Measurements from ENCODE around the gene SEMA3F.

Gene SEMA3F

DNA sequence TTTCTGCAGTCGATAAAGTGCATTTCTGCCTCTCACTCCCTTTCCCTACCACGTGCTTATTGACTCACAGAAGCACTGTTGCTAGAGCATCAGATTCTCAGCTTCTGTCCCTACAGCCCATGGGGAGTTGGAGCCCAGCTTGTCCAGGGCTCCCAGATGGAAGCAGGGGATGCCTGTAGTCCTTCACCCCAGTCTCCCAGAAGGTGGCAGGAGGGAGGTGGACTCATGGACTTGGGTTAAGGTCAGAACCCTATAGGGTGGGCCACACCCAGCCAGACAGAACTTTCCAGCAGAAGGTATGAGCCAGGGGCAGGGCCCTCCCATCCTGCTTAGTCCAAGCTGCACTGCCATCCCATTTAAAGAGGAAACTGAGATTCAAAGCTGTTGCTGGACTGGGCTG is 33.1 kb upstream of the SEMA3F start:
- H3K23ac ChIP-seq (ENCODE audit: low read length in 2 of 2) = no peak overlapping the region
- WGBS = 92% methylated on average over 2 of the region's 2 CpGs
- peak overlapping the region; percentile 11 for H3K9ac ChIP-seq (ENCODE audit: low read length)
- H2AK5ac ChIP-seq (ENCODE audit: low read length, severe bottlenecking) = no peak overlapping the region
- peaks cover 32% of the 10 kb centered on the region for H3K4me1 ChIP-seq (ENCODE audit: control insufficient read depth, insufficient read depth, low read depth, low read length)
- DNase-seq = no peak
- no peak overlapping the region for H2BK5ac ChIP-seq (ENCODE audit: low read depth, low read length, poor library complexity, severe bottlenecking)
- H3K36me3 ChIP-seq (ENCODE audit: control insufficient read depth in 1 of 2, insufficient read depth in 2 of 2, low read depth in 1 of 2, low read length in 2 of 2) = peaks cover 39 to 60% of the 10 kb centered on the region in 2 experiments
- H3K4ac ChIP-seq (ENCODE audit: low read depth in 1 of 2, low read length in 2 of 2) = no peak overlapping the region
- no peak overlapping the region for H3K4me2 ChIP-seq (ENCODE audit: low read length, poor library complexity, severe bottlenecking)
- no peaks in the 10 kb centered on the region for H3K79me1 ChIP-seq (replicated peaks; ENCODE audit: low read length, poor library complexity, severe bottlenecking)
- H2BK12ac ChIP-seq (ENCODE audit: low read length in 2 of 2) = peak overlapping the region in 1 of 2 experiments; percentile 22
- no peak overlapping the region for H3K18ac ChIP-seq (ENCODE audit: low read depth in 1 of 2, low read length in 2 of 2)
- no peak overlapping the region for H3K14ac ChIP-seq (ENCODE audit: low read length in 2 of 2)
- no peak overlapping the region for H2BK15ac ChIP-seq (ENCODE audit: low read depth, poor library complexity, severe bottlenecking)
- H3K27ac ChIP-seq (ENCODE audit: low read length, poor library complexity, severe bottlenecking) = no peak overlapping the region
- H3K27me3 ChIP-seq (ENCODE audit: control insufficient read depth in 1 of 2, insufficient read depth in 1 of 2, low read length in 2 of 2) = peaks cover 0 to 17% of the 10 kb centered on the region in 2 experiments
- H2BK120ac ChIP-seq (ENCODE audit: low read depth, low read length) = no peak overlapping the region
- no peak overlapping the region for H4K91ac ChIP-seq (ENCODE audit: low read length)
- no peak overlapping the region for H3K4me3 ChIP-seq (ENCODE audit: insufficient read depth in 1 of 2, low read depth in 1 of 2, low read length in 2 of 2)
- no peak overlapping the region for H2AFZ ChIP-seq (ENCODE audit: low read depth, low read length)
- no peaks in the 10 kb centered on the region for H3K9me3 ChIP-seq (ENCODE audit: control insufficient read depth, low read length)
- H4K8ac ChIP-seq (ENCODE audit: low read length) = no peak overlapping the region

DNA sequence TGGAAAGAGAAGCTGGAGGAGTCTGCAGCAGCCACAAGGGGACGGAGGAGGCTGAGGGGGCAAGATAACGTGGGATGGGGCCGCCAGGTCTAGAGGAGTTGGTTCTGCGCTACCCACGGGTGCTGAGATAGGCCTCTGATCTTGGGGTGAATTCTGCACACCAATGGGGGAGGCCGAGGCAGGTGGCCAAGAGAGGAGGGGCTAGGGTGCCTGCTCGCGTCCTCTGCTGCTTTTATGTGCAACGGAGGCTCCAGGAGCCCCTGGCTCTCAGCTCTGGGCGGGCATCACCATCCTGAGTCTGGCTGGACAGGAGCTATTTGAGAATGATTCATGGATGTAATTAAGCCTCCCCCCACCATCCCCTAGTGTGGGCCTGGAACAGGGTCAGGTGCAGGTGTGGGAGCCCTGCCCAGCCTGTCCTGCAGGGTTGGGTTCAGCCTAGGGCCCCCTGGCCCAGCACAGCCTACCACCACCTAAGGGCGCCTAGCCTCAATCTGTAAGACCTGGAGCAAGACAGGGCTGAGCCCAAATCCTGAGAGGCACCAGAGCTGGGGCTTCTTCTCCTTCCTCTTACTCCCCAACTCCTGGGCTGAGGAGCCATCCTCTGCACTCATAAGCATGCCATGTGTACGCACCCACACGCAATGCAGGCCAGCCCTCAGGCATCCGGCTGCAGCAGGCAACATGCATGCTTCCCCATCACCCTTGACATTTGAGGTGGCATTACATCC is 32.3 kb upstream of the SEMA3F start:
- no peak overlapping the region for H2BK120ac ChIP-seq (ENCODE audit: low read depth, low read length)
- no peak overlapping the region for H3K23ac ChIP-seq (ENCODE audit: low read length in 2 of 2)
- H4K8ac ChIP-seq (ENCODE audit: low read length) = no peak overlapping the region
- peak overlapping the region in 1 of 2 experiments; percentile 46 for H3K4ac ChIP-seq (ENCODE audit: low read depth in 1 of 2, low read length in 2 of 2)
- H2BK12ac ChIP-seq (ENCODE audit: low read length in 2 of 2) = peak overlapping the region in 1 of 2 experiments; percentile 11
- H3K9me3 ChIP-seq (ENCODE audit: control insufficient read depth, low read length) = no peaks in the 10 kb centered on the region
- no peaks in the 10 kb centered on the region for H3K79me1 ChIP-seq (replicated peaks; ENCODE audit: low read length, poor library complexity, severe bottlenecking)
- H3K27me3 ChIP-seq (ENCODE audit: control insufficient read depth in 1 of 2, insufficient read depth in 1 of 2, low read length in 2 of 2) = peaks cover 0 to 17% of the 10 kb centered on the region in 2 experiments
- H2AFZ ChIP-seq (ENCODE audit: low read depth, low read length) = no peak overlapping the region
- H3K4me1 ChIP-seq (ENCODE audit: control insufficient read depth, insufficient read depth, low read depth, low read length) = peaks cover 34% of the 10 kb centered on the region
- H3K4me3 ChIP-seq (ENCODE audit: insufficient read depth in 1 of 2, low read depth in 1 of 2, low read length in 2 of 2) = no peak overlapping the region
- no peak overlapping the region for H3K18ac ChIP-seq (ENCODE audit: low read depth in 1 of 2, low read length in 2 of 2)
- H2AK5ac ChIP-seq (ENCODE audit: low read length, severe bottlenecking) = no peak overlapping the region
- peak overlapping the region; percentile 43 for H4K91ac ChIP-seq (ENCODE audit: low read length)
- no peak overlapping the region for H3K4me2 ChIP-seq (ENCODE audit: low read length, poor library complexity, severe bottlenecking)
- 87% methylated on average over 13 of the region's 14 CpGs for WGBS
- peaks cover 31 to 53% of the 10 kb centered on the region in 2 experiments for H3K36me3 ChIP-seq (ENCODE audit: control insufficient read depth in 1 of 2, insufficient read depth in 2 of 2, low read depth in 1 of 2, low read length in 2 of 2)
- no peak overlapping the region for H3K27ac ChIP-seq (ENCODE audit: low read length, poor library complexity, severe bottlenecking)
- H2BK15ac ChIP-seq (ENCODE audit: low read depth, poor library complexity, severe bottlenecking) = peak overlapping the region; percentile 36
- no peak overlapping the region for H2BK5ac ChIP-seq (ENCODE audit: low read depth, low read length, poor library complexity, severe bottlenecking)
- H3K9ac ChIP-seq (ENCODE audit: low read length) = no peak overlapping the region
- DNase-seq = no peak
- H3K14ac ChIP-seq (ENCODE audit: low read length in 2 of 2) = no peak overlapping the region

DNA sequence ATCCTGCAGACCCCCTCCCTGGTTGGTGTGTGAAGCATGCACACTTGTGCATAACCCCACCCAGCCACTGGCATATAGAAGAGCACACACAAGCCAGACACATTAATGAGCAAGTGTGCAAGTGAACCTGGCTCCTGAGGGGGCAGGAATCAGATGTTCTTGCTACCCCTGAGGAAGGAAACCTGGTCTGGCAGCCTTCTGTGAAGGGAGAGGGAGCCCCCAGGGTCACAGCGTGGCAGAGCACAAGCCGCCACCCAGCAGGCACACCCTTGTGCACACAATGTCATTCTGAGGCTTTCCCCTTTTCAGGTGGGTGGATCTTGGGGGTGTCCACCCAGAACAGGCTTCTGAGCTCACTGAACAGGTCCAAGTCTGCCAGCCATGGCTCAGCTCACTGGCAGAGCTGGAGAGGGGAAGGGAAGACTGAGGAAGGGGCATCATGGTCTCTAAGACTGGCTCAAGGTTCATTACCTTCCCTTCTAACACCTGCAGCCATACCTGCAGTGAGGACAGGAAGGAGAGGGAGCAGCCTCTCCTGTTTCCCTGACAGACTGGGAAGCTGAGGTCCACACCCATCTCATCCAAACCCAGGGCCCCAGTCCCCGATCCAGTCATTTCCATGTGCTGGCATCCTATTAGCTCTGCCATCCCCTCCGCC is 31.6 kb upstream of the SEMA3F start:
- Histone ChIP-seq H3K79me1 (replicated peaks; ENCODE audit: low read length, poor library complexity, severe bottlenecking) (no peaks in the 10 kb centered on the region), H4K91ac (ENCODE audit: low read length) (peak overlapping the region; percentile 35), H3K27me3 (ENCODE audit: control insufficient read depth in 1 of 2, insufficient read depth in 1 of 2, low read length in 2 of 2) (peaks cover 0 to 20% of the 10 kb centered on the region in 2 experiments), H2BK5ac (ENCODE audit: low read depth, low read length, poor library complexity, severe bottlenecking) (no peak overlapping the region), H3K14ac (ENCODE audit: low read length in 2 of 2) (no peak overlapping the region), H2BK120ac (ENCODE audit: low read depth, low read length) (no peak overlapping the region), H2AFZ (ENCODE audit: low read depth, low read length) (no peak overlapping the region), H4K8ac (ENCODE audit: low read length) (no peak overlapping the region), H3K18ac (ENCODE audit: low read depth in 1 of 2, low read length in 2 of 2) (no peak overlapping the region), H3K9ac (ENCODE audit: low read length) (no peak overlapping the region), H3K4ac (ENCODE audit: low read depth in 1 of 2, low read length in 2 of 2) (peak overlapping the region in 1 of 2 experiments; percentile 46), H2BK15ac (ENCODE audit: low read depth, poor library complexity, severe bottlenecking) (peak overlapping the region; percentile 71), H3K4me1 (ENCODE audit: control insufficient read depth, insufficient read depth, low read depth, low read length) (peaks cover 34% of the 10 kb centered on the region), H3K4me2 (ENCODE audit: low read length, poor library complexity, severe bottlenecking) (no peak overlapping the region), H3K27ac (ENCODE audit: low read length, poor library complexity, severe bottlenecking) (no peak overlapping the region), H2BK12ac (ENCODE audit: low read length in 2 of 2) (no peak overlapping the region), H3K9me3 (ENCODE audit: control insufficient read depth, low read length) (no peaks in the 10 kb centered on the region), H3K4me3 (ENCODE audit: insufficient read depth in 1 of 2, low read depth in 1 of 2, low read length in 2 of 2) (no peak overlapping the region), H2AK5ac (ENCODE audit: low read length, severe bottlenecking) (no peak overlapping the region), H3K36me3 (ENCODE audit: control insufficient read depth in 1 of 2, insufficient read depth in 2 of 2, low read depth in 1 of 2, low read length in 2 of 2) (peaks cover 24 to 46% of the 10 kb centered on the region in 2 experiments), H3K23ac (ENCODE audit: low read length in 2 of 2) (no peak overlapping the region)
- DNase-seq = no peak
- 89% methylated on average over 4 of the region's 4 CpGs for WGBS

DNA sequence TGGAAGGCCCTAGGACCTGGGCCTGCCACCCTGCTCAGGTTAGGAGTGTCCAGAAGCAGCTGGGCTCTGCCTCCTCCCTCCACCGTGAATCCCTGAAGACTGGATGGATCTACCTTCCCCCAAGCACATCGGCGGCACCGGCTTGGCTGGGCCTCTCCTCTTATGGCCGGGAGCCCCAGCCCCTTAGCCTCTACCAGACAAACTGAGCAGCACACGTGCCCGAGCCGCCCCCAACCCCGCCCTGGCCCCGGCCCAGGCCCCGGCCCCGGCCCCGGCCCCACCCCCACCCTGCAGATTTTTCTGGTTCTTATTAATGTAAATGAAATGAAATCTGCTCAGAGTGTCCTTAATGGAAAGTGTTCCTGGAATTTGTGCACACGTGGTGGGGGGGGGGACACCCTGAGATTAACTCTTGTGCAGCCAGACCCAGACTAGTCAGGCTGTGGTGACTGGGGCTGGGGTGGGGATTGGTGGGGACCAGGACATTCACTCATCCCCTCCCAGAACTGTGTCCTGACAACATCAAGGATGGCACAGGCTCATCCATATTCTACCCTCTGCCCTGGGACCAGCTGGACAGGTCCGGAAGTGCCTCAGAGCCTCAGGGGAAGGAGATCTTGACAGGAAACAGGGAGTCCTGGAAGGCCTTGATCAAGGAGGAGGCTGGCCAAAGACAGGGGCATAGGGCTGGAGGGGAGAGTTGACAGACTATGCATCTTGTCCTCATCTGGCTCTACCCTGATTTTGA is 30.9 kb upstream of the SEMA3F start:
- peak overlapping the region in 1 of 2 experiments; percentile 75 for H2BK12ac ChIP-seq (ENCODE audit: low read length in 2 of 2)
- WGBS = 52% methylated on average over 6 of the region's 15 CpGs
- H3K23ac ChIP-seq (ENCODE audit: low read length in 2 of 2) = no peak overlapping the region
- H3K4me3 ChIP-seq (ENCODE audit: insufficient read depth in 1 of 2, low read depth in 1 of 2, low read length in 2 of 2) = no peak overlapping the region
- no peak overlapping the region for H4K91ac ChIP-seq (ENCODE audit: low read length)
- H3K18ac ChIP-seq (ENCODE audit: low read depth in 1 of 2, low read length in 2 of 2) = peak overlapping the region; percentile 6 to 46
- no peaks in the 10 kb centered on the region for H3K9me3 ChIP-seq (ENCODE audit: control insufficient read depth, low read length)
- H3K14ac ChIP-seq (ENCODE audit: low read length in 2 of 2) = peak overlapping the region in 1 of 2 experiments; percentile 39
- H3K4me2 ChIP-seq (ENCODE audit: low read length, poor library complexity, severe bottlenecking) = no peak overlapping the region
- no peak overlapping the region for H2BK15ac ChIP-seq (ENCODE audit: low read depth, poor library complexity, severe bottlenecking)
- DNase-seq = no peak
- no peak overlapping the region for H3K27ac ChIP-seq (ENCODE audit: low read length, poor library complexity, severe bottlenecking)
- no peaks in the 10 kb centered on the region for H3K79me1 ChIP-seq (replicated peaks; ENCODE audit: low read length, poor library complexity, severe bottlenecking)
- H3K27me3 ChIP-seq (ENCODE audit: control insufficient read depth in 1 of 2, insufficient read depth in 1 of 2, low read length in 2 of 2) = peaks cover 0 to 25% of the 10 kb centered on the region in 2 experiments
- no peak overlapping the region for H2BK120ac ChIP-seq (ENCODE audit: low read depth, low read length)
- H3K36me3 ChIP-seq (ENCODE audit: control insufficient read depth in 1 of 2, insufficient read depth in 2 of 2, low read depth in 1 of 2, low read length in 2 of 2) = peaks cover 17 to 41% of the 10 kb centered on the region in 2 experiments
- H2AFZ ChIP-seq (ENCODE audit: low read depth, low read length) = no peak overlapping the region
- no peak overlapping the region for H3K4ac ChIP-seq (ENCODE audit: low read depth in 1 of 2, low read length in 2 of 2)
- no peak overlapping the region for H2BK5ac ChIP-seq (ENCODE audit: low read depth, low read length, poor library complexity, severe bottlenecking)
- peaks cover 34% of the 10 kb centered on the region for H3K4me1 ChIP-seq (ENCODE audit: control insufficient read depth, insufficient read depth, low read depth, low read length)
- H3K9ac ChIP-seq (ENCODE audit: low read length) = no peak overlapping the region
- peak overlapping the region; percentile 66 for H4K8ac ChIP-seq (ENCODE audit: low read length)
- H2AK5ac ChIP-seq (ENCODE audit: low read length, severe bottlenecking) = no peak overlapping the region
